Activated CD8-positive, alpha-beta T cell treated with anti-CD3 and anti-CD28 coated beads for 36 hours (primary cell): ENCODE data around the gene SLC9A2. TPM values are rescaled to one million over a fixed set of nuclear protein-coding genes. Genes with fewer than 3 reads are reported as not detected.

Source experiments
- ATAC-seq: fragments of 200-7000 bp; cut with Tn5 transposase; one replicate; pipeline ENCODE4 v1.10.0; 2021; ENCODE audit warnings: mild to moderate bottlenecking, moderate library complexity
- CTCF ChIA-PET: fragments of 350-600 bp; sonication (Branson Sonifier 250); formaldehyde crosslinking; loops from one replicate; lab custom pipeline; 2021; ENCODE audit warnings: antibody characterized with exemption; lab: Charles Lee
- POLR2A ChIA-PET: fragments of 350-600 bp; sonication (Branson Sonifier 250); formaldehyde crosslinking; loops from one replicate; lab custom pipeline; 2021; ENCODE audit warnings: antibody characterized with exemption; lab: Charles Lee
- DNase-seq: peaks from one replicate; pipeline ENCODE4 v3.0.0-alpha.2; 2020
- H3K27ac Mint-ChIP-seq: one replicate; pipeline ENCODE4 v1.8.0; 2021; ENCODE audit warnings: mild to moderate bottlenecking, mixed read lengths
- H3K27me3 Mint-ChIP-seq: one replicate; pipeline ENCODE4 v1.8.0; 2021; ENCODE audit warnings: mixed read lengths
- H3K36me3 Mint-ChIP-seq: one replicate; pipeline ENCODE4 v1.8.0; 2021; ENCODE audit warnings: low read depth, mixed read lengths
- H3K4me1 Mint-ChIP-seq: one replicate; pipeline ENCODE4 v1.8.0; 2021; ENCODE audit warnings: low read depth, mixed read lengths
- H3K4me3 Mint-ChIP-seq: one replicate; pipeline ENCODE4 v1.8.0; 2021; ENCODE audit warnings: mild to moderate bottlenecking, moderate library complexity, mixed read lengths
- H3K9me3 Mint-ChIP-seq: one replicate; pipeline ENCODE4 v1.8.0; 2021; ENCODE audit warnings: mixed read lengths
- intact Hi-C: fragments of 100-400 bp; cut with micrococcal nuclease; formaldehyde crosslinking; loops from one replicate; pipeline ENCODE4 v1.10.0; 2022
- total RNA-seq, 2 experiments: library from RNA; stranded (reverse); gene quantifications; one replicate each; pipeline ENCODE4 v1.2.3, GENCODE V29; 2021
- TF ChIP-seq, protein P1 (sequence below): fragments of 200-600 bp; IDR thresholded peaks from one replicate; pipeline ENCODE4 v1.8.0; 2022; ENCODE audit warnings: antibody characterized with exemption, mild to moderate bottlenecking

The SLC9A2 gene
- total RNA-seq, 2 experiments from 2014 or later, result 0.05 to 0.18 TPM

DNA sequence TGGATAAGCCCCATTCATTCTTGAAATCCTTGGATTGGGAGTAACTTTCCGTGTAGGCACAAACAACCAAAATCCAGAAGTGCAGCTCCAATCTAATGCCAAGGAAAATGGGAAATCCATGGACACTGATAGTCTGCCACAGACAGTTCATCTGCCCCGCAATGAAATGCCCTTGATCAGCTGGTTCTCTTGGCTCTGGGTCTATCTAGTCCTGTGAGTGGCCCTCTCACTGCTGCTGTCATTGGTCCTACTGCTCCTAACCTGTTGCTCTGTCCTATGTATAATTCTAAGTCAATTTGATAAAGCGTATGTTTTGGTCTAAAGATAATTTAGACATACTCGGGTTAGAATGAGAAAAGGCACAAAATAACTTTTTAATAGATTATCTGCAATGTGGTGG is 128.8 kb downstream of the SLC9A2 start:
- ATAC-seq, result no peak
- TF ChIP-seq, protein P1, sequence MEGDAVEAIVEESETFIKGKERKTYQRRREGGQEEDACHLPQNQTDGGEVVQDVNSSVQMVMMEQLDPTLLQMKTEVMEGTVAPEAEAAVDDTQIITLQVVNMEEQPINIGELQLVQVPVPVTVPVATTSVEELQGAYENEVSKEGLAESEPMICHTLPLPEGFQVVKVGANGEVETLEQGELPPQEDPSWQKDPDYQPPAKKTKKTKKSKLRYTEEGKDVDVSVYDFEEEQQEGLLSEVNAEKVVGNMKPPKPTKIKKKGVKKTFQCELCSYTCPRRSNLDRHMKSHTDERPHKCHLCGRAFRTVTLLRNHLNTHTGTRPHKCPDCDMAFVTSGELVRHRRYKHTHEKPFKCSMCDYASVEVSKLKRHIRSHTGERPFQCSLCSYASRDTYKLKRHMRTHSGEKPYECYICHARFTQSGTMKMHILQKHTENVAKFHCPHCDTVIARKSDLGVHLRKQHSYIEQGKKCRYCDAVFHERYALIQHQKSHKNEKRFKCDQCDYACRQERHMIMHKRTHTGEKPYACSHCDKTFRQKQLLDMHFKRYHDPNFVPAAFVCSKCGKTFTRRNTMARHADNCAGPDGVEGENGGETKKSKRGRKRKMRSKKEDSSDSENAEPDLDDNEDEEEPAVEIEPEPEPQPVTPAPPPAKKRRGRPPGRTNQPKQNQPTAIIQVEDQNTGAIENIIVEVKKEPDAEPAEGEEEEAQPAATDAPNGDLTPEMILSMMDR, result no peak
- POLR2A ChIA-PET, result no interaction called here
- Mint-ChIP-seq H3K4me1 (no peaks in the 10 kb centered on the region), H3K27me3 (no peaks in the 10 kb centered on the region), H3K4me3 (no peak overlapping the region), H3K27ac (no peak overlapping the region), H3K9me3 (peaks cover 2% of the 10 kb centered on the region), H3K36me3 (peaks cover 6% of the 10 kb centered on the region)
- CTCF ChIA-PET, result interaction anchor here (1.8 to 2.8 kb wide), 2 partner anchors 11 to 275 kb away, joined by 4 to 8 read pairs; partner anchors contain the start of gene SLC9A4
- intact Hi-C loops, result no loop called here
- no peak for DNase-seq

DNA sequence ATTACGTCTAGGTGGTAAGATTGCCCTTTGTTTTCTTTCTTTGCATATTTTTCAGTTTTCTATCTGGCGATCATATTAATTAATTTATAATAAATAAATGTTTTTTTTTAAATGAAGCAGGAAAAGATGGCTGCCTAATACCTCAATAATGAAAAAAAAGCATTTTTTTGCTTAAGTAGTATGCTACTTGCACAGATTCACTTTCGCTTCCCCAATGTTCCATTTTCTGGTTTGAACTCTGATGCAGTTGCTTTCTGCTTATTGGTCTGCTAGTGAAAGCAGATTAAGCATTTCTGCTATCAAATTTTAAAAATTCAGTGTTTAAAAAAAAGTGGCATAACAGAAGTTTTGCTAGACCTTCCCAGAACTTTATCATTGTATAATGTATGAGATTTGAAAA is 130.6 kb downstream of the SLC9A2 start:
- no peak for ATAC-seq
- ChIA-PET POLR2A (no interaction called here), CTCF (interaction anchor here (1.4 to 7.5 kb wide), 3 partner anchors 9 to 277 kb away, joined by 4 to 79 read pairs (median 8); partner anchors contain the start of gene SLC9A4)
- no peak overlapping the region for H3K4me3 Mint-ChIP-seq
- H3K4me1 Mint-ChIP-seq, result no peaks in the 10 kb centered on the region
- DNase-seq, result no peak
- H3K27me3 Mint-ChIP-seq, result no peaks in the 10 kb centered on the region
- no peak overlapping the region for H3K27ac Mint-ChIP-seq
- intact Hi-C loops, result loop anchor here (5.0 kb wide), 1 partner anchor 57 kb away; no protein-coding TSS in a partner anchor
- H3K9me3 Mint-ChIP-seq, result no peaks in the 10 kb centered on the region
- H3K36me3 Mint-ChIP-seq, result peaks cover 4% of the 10 kb centered on the region
- TF ChIP-seq, protein P1, result no peak

DNA sequence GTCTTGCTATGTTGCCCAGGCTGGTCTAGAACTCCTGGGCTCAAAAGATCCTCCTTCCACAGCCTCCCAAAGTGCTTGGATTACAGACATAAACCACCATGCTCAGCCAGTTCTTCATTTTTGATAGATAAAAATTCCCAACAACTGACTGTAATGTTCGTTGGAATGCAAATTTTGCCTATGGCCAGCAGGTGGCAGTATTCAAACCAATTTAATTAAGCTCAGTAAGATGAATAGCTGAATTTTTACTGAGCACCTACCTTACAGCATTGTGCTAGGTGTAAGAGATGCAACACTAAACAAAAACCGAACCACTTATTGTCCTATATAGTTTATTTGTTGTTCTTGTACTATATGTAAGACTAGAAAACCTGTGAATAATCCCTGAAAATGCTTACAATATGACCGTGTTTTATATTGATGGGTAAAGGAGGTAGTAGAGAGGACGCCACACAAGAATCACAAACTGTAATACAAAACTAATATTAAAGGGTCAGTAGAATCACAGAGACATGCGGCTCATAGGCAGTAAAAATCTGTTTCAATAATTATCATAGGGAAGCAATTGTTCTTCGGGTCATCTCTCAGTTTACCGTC is 134.3 kb downstream of the SLC9A2 start:
- Mint-ChIP-seq H3K9me3 (no peaks in the 10 kb centered on the region), H3K4me1 (no peaks in the 10 kb centered on the region), H3K27ac (no peak overlapping the region), H3K4me3 (no peak overlapping the region), H3K27me3 (no peaks in the 10 kb centered on the region), H3K36me3 (peaks cover 6% of the 10 kb centered on the region)
- ATAC-seq, result peak; percentile 51
- peak; percentile 42 for DNase-seq
- TF ChIP-seq, protein P1, result peak; percentile 92
- intact Hi-C loops, result loop anchor here (5.0 kb wide), 1 partner anchor 54 kb away; no protein-coding TSS in a partner anchor
- ChIA-PET CTCF (interaction anchor here (0.7 to 7.5 kb wide), 23 partner anchors 10 to 1935 kb away, joined by 3 to 79 read pairs (median 6); partner anchors contain the start of gene TMEM182), POLR2A (no interaction called here)

DNA sequence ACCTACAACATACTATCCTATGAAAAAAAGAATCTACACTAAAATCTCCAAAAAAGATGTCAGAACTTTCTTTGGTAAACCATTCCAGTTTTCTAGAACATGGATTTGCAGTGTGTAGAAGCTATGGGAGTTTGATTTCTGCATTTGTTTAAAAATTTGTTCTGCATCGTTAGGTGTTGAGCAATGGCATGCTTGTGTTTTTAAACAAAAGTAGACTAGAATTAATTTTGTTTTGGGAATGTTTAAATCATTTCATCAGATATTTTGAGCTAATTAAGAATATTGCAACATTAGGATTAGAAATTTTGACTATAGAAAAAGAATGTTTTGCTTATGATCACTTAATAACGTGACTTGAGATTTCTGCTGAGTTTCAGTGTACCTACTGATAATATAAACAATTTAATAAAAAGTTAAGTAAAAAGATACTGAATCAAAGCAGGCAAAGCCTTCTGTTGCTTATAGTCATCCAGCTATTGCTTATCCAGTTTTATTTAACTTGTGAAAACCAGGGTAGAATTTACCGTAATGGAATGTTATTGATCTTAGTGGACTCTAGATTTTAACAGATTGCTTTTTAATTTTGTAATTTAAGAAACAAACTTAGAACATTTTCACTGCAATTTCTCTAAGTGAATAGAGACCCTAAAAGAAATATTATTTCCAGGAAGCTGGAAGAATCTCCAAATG is 135.2 kb downstream of the SLC9A2 start:
- intact Hi-C loops, result loop anchor here (5.0 kb wide), 1 partner anchor 53 kb away; no protein-coding TSS in a partner anchor
- H3K27ac Mint-ChIP-seq, result no peak overlapping the region
- H3K4me3 Mint-ChIP-seq, result no peak overlapping the region
- H3K36me3 Mint-ChIP-seq, result peaks cover 6% of the 10 kb centered on the region
- TF ChIP-seq, protein P1, result no peak
- ATAC-seq (no peak), DNase-seq (no peak)
- CTCF ChIA-PET, result interaction anchor here (1.5 to 7.5 kb wide), 7 partner anchors 11 to 241 kb away, joined by 4 to 79 read pairs (median 6); partner anchors contain the start of gene TMEM182
- H3K9me3 Mint-ChIP-seq, result no peaks in the 10 kb centered on the region
- no peaks in the 10 kb centered on the region for H3K4me1 Mint-ChIP-seq
- POLR2A ChIA-PET, result no interaction called here
- no peaks in the 10 kb centered on the region for H3K27me3 Mint-ChIP-seq
